HepG2 (cell line): ENCODE results near the gene VEGFA. TPM values are rescaled to one million over a fixed set of nuclear protein-coding genes. Genes with fewer than 3 reads are reported as not detected.

Experiments used
- ARID2 ChIP-seq: sonication (generic); formaldehyde crosslinking; IDR thresholded peaks from 2 replicates; pipeline ENCODE4 v1.8.1; 2022; ENCODE audit warnings: mild to moderate bottlenecking, missing genetic modification reagents, borderline replicate concordance
- CHD4 ChIP-seq: fragments of 200-600 bp; sonication (generic); IDR thresholded peaks from 2 replicates; pipeline ENCODE4 v1.7.0; 2017; ENCODE audit warnings: mild to moderate bottlenecking, low read length, borderline replicate concordance
- HMG20A ChIP-seq: IDR thresholded peaks from 2 replicates; pipeline ENCODE4 v1.6.1; 2016; ENCODE audit warnings: borderline replicate concordance
- HNF4G ChIP-seq, 2 experiments: sonication (generic) in 1 of 2; formaldehyde crosslinking in 1 of 2; IDR thresholded peaks; 2 replicates each; pipeline versions ENCODE4 v1.4.0 to v1.6.1; 2011 to 2020; ENCODE audit warnings: borderline replicate concordance in 2 of 2, low read depth in 2 of 2, mild to moderate bottlenecking in 2 of 2, low read length in 1 of 2, missing genetic modification reagents in 1 of 2, moderate library complexity in 1 of 2
- KDM4B ChIP-seq: sonication (generic); formaldehyde crosslinking; IDR thresholded peaks from 2 replicates; pipeline ENCODE4 v1.4.0; 2020; ENCODE audit warnings: missing genetic modification reagents
- PITX1 ChIP-seq: sonication (generic); formaldehyde crosslinking; IDR thresholded peaks from 2 replicates; pipeline ENCODE4 v1.5.1; 2020; ENCODE audit warnings: mild to moderate bottlenecking, missing genetic modification reagents
- RELA ChIP-seq: sonication (generic); formaldehyde crosslinking; IDR thresholded peaks from 2 replicates; pipeline ENCODE4 v1.4.0; 2020; ENCODE audit warnings: missing genetic modification reagents
- RFXANK ChIP-seq: IDR thresholded peaks from 2 replicates; pipeline ENCODE4 v1.6.1; 2016
- SETDB1 ChIP-seq: sonication (generic); formaldehyde crosslinking; IDR thresholded peaks from 2 replicates; pipeline ENCODE4 v1.5.1; 2020; ENCODE audit warnings: missing genetic modification reagents, mild to moderate bottlenecking, borderline replicate concordance
- SP140L ChIP-seq: sonication (generic); formaldehyde crosslinking; IDR thresholded peaks from 2 replicates; pipeline ENCODE4 v1.4.0; 2020; ENCODE audit warnings: missing genetic modification reagents, borderline replicate concordance
- ZBED4 ChIP-seq: sonication (generic); formaldehyde crosslinking; IDR thresholded peaks from 2 replicates; pipeline ENCODE4 v1.4.0; 2020; ENCODE audit warnings: missing genetic modification reagents, borderline replicate concordance
- ZNF235 ChIP-seq: sonication (generic); formaldehyde crosslinking; IDR thresholded peaks from 2 replicates; pipeline ENCODE4 v1.8.1; 2023; ENCODE audit warnings: mild to moderate bottlenecking, missing genetic modification reagents, borderline replicate concordance
- ZNF672 ChIP-seq: sonication (generic); formaldehyde crosslinking; IDR thresholded peaks from 2 replicates; pipeline ENCODE4 v1.8.1; 2022; ENCODE audit warnings: missing genetic modification reagents
- ZNF770 ChIP-seq: sonication (generic); formaldehyde crosslinking; IDR thresholded peaks from 2 replicates; pipeline ENCODE4 v1.5.0; 2020; ENCODE audit warnings: mild to moderate bottlenecking, missing genetic modification reagents
- ZNF878 ChIP-seq: sonication (generic); formaldehyde crosslinking; IDR thresholded peaks from 2 replicates; pipeline ENCODE4 v1.8.1; 2023; ENCODE audit warnings: mild to moderate bottlenecking, missing genetic modification reagents, moderate library complexity
- polyA plus RNA-seq, 8 experiments: library from polyadenylated mRNA; depleted of rRNA in 3 of 8; stranded (reverse) in 7 of 8; unstranded in 1 of 8; fragments of >200 nt; fragmentation: Illumina TruSeq in 4 of 8; extraction: Trizol in 4 of 8; gene quantifications; 2 replicates each; pipeline versions ENCODE4 v1.2.1 to v1.2.3, GENCODE V29; 2011 to 2016; ENCODE audit warnings: low read depth in 4 of 8, missing spikeins in 1 of 8, mixed read lengths in 1 of 8; ENCODE audit not compliant: insufficient read depth in 1 of 8
- total RNA-seq, 5 experiments: library from RNA; depleted of rRNA; stranded (reverse); fragments of >200 nt; fragmentation: Illumina TruSeq; extraction: Trizol; gene quantifications; 2 replicates each; pipeline ENCODE4 v1.2.3, GENCODE V29; 2016; ENCODE audit warnings: low read depth in 1 of 5
- TF ChIP-seq, protein P1 (sequence below): sonication (generic); formaldehyde crosslinking; IDR thresholded peaks from 2 replicates; pipeline ENCODE4 v1.4.0; 2020; ENCODE audit warnings: missing genetic modification reagents
- TF ChIP-seq, protein P2 (sequence below): sonication (generic); formaldehyde crosslinking; IDR thresholded peaks from 2 replicates; pipeline ENCODE4 v1.5.0; 2020; ENCODE audit warnings: mild to moderate bottlenecking, missing genetic modification reagents
- TF ChIP-seq, protein P3 (sequence below): sonication (generic); formaldehyde crosslinking; IDR thresholded peaks from 2 replicates; pipeline ENCODE4 v1.8.0; 2022; ENCODE audit warnings: missing genetic modification reagents, mild to moderate bottlenecking, moderate library complexity, borderline replicate concordance

The VEGFA gene
- total and polyA plus RNA-seq, 2 of the 13 experiments (the other 11 are each of a cell fraction or from before 2014, with no cell fraction given): 68.1 to 629 TPM

- TF ChIP-seq, protein P1, sequence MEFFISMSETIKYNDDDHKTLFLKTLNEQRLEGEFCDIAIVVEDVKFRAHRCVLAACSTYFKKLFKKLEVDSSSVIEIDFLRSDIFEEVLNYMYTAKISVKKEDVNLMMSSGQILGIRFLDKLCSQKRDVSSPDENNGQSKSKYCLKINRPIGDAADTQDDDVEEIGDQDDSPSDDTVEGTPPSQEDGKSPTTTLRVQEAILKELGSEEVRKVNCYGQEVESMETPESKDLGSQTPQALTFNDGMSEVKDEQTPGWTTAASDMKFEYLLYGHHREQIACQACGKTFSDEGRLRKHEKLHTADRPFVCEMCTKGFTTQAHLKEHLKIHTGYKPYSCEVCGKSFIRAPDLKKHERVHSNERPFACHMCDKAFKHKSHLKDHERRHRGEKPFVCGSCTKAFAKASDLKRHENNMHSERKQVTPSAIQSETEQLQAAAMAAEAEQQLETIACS (CRISPR knock-in tag): no peak
- TF ChIP-seq SETDB1 (CRISPR knock-in tag) (no peak), ZNF672 (CRISPR knock-in tag) (no peak), KDM4B (CRISPR knock-in tag) (no peak), ZNF235 (no peak), HMG20A (CRISPR knock-in tag) (peak; percentile 72; the same call in 1 of the 2 replicates), ZNF770 (CRISPR knock-in tag) (no peak), RFXANK (CRISPR knock-in tag) (no peak), HNF4G (IDR thresholded peaks at IDR 0.05; ENCODE audit: borderline replicate concordance, low read depth, low read length) (no peak), HNF4G (CRISPR knock-in tag; IDR thresholded peaks at IDR 0.05; ENCODE audit: borderline replicate concordance, low read depth) (no peak), ZNF878 (CRISPR knock-in tag) (no peak), SP140L (CRISPR knock-in tag) (no peak), CHD4 (no peak), PITX1 (CRISPR knock-in tag) (peak; percentile 22; the same call in 1 of the 2 replicates), ARID2 (CRISPR knock-in tag) (no peak), ZBED4 (no peak), RELA (CRISPR knock-in tag) (no peak)
- TF ChIP-seq, protein P2, sequence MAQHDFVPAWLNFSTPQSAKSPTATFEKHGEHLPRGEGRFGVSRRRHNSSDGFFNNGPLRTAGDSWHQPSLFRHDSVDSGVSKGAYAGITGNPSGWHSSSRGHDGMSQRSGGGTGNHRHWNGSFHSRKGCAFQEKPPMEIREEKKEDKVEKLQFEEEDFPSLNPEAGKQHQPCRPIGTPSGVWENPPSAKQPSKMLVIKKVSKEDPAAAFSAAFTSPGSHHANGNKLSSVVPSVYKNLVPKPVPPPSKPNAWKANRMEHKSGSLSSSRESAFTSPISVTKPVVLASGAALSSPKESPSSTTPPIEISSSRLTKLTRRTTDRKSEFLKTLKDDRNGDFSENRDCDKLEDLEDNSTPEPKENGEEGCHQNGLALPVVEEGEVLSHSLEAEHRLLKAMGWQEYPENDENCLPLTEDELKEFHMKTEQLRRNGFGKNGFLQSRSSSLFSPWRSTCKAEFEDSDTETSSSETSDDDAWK: no peak
- TF ChIP-seq, protein P3, sequence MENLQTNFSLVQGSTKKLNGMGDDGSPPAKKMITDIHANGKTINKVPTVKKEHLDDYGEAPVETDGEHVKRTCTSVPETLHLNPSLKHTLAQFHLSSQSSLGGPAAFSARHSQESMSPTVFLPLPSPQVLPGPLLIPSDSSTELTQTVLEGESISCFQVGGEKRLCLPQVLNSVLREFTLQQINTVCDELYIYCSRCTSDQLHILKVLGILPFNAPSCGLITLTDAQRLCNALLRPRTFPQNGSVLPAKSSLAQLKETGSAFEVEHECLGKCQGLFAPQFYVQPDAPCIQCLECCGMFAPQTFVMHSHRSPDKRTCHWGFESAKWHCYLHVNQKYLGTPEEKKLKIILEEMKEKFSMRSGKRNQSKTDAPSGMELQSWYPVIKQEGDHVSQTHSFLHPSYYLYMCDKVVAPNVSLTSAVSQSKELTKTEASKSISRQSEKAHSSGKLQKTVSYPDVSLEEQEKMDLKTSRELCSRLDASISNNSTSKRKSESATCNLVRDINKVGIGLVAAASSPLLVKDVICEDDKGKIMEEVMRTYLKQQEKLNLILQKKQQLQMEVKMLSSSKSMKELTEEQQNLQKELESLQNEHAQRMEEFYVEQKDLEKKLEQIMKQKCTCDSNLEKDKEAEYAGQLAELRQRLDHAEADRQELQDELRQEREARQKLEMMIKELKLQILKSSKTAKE: no peak
Observed at GRCh38 chr6:43803055-43803782, 33.2 kb downstream of the VEGFA start (continued).
